Measurements from ENCODE around the gene TMCC3.

GRCh38 chr12:94694732-94695131, 44.4 kb upstream of the TMCC3 start:
- no peak for TF ChIP-seq CTCF (conservative IDR thresholded peaks at IDR 0.05 in 1 of 2, IDR thresholded peaks at IDR 0.05 in 1 of 2; ENCODE audit: extremely low read depth in 1 of 2, insufficient read depth in 1 of 2, low read depth in 1 of 2, low read length in 2 of 2)
- TF ChIP-seq EZH2 (IDR thresholded peaks at IDR 0.05; ENCODE audit: borderline replicate concordance, low read length), result no peak

Data from mammary epithelial cell (primary cell).